Right lobe of liver (tissue), 6 donors: ENCODE data around the gene HMHB1. TPM values are rescaled to one million over a fixed set of nuclear protein-coding genes. Genes with fewer than 3 reads are reported as not detected.

Experiments used
- ATAC-seq, 4 donors: fragments of 200-7000 bp; cut with Tn5 transposase; one replicate each; pipeline ENCODE4 v1.9.1; 2020; ENCODE audit warnings: mild to moderate bottlenecking in 4 of 4, moderate library complexity in 4 of 4
- DNase-seq, 3 donors: peaks; one replicate each; pipeline ENCODE4 v3.0.0-alpha.2; 2020
- H3K27ac ChIP-seq, 3 donors: fragments of 200-600 bp; one replicate each; pipeline ENCODE4 v1.8.0; 2022
- H3K27me3 ChIP-seq, 2 donors: fragments of 200-600 bp; one replicate each; pipeline ENCODE4 v1.8.0; 2022
- H3K36me3 ChIP-seq, 4 donors: fragments of 200-600 bp; sonication (generic) in 1 of 4; one replicate each; pipeline versions ENCODE4 v1.5.1 to v1.8.0; 2017 to 2022; ENCODE audit warnings: control low read depth in 1 of 4
- H3K4me1 ChIP-seq, 4 donors: fragments of 200-600 bp; sonication (generic) in 1 of 4; one replicate each; pipeline versions ENCODE4 v1.5.1 to v1.8.0; 2017 to 2022; ENCODE audit warnings: control low read depth in 1 of 4
- H3K4me3 ChIP-seq, 3 donors: fragments of 200-600 bp; one replicate each; pipeline ENCODE4 v1.8.0; 2022
- H3K9me3 ChIP-seq, 4 donors: fragments of 200-600 bp; sonication (generic) in 1 of 4; one replicate each; pipeline versions ENCODE4 v1.5.1 to v1.8.0; 2017 to 2022; ENCODE audit warnings: control low read depth in 1 of 4
- CTCF ChIP-seq, 4 donors: fragments of 200-600 bp in 3 of 4; fragments of 450-650 bp in 1 of 4; IDR thresholded peaks; one replicate each; pipeline versions ENCODE4 v1.5.1 to v1.8.0; 2016 to 2022; ENCODE audit warnings: antibody characterized with exemption in 4 of 4, mild to moderate bottlenecking in 2 of 4
- POLR2A ChIP-seq: fragments of 450-650 bp; IDR thresholded peaks from one replicate; pipeline ENCODE4 v1.6.1; 2017; ENCODE audit warnings: antibody characterized with exemption, mild to moderate bottlenecking
- WGBS: methylation state at CpG from one replicate; pipeline ENCODE4 v1.1.6; 2018; ENCODE audit warnings: low coverage, low lambda C conversion rate; ENCODE audit not compliant: insufficient coverage; ENCODE audit errors: missing lambda C conversion rate; 5-methylcytosine and 5-hydroxymethylcytosine counted together
- intact Hi-C, 2 donors: fragments of 100-400 bp; cut with DNase I; formaldehyde crosslinking; loops; one replicate each; pipeline versions ENCODE4 v1.11.2 to v1.14.1; 2022
- total RNA-seq, 6 experiments: library from RNA; depleted of rRNA in 2 of 6; stranded (reverse); fragments of >200 nt in 2 of 6; fragmentation: NEBNext Ultra II Directional in 3 of 6; extraction: Animal tissue kit (Norgen Biotek cat#: 25700) in 3 of 6; gene quantifications; one replicate each; pipeline versions ENCODE4 v1.1.0 to v1.2.4, GENCODE V29; 2016 to 2023
- donor health status: DM: no; HTN: yes; CAD: no.
- donor health status: DM: no; HTN: no; CAD: no.
- donor health status: DM: no; HTN: no; CAD: no.
- donor health status: DM: no; HTN: yes; CAD: no.
- donor health status: DM: no; HTN: yes; CAD: no.

Gene HMHB1
- total RNA-seq, 6 experiments from 2014 or later: not detected

GRCh38 chr5:143796125-143796524 lies 15.8 kb upstream of the HMHB1 start:
- Histone ChIP-seq H3K9me3 (no peaks in the 10 kb centered on the region), H3K4me1 (no peaks in the 10 kb centered on the region), H3K4me3 (no peak overlapping the region), H3K27ac (no peak overlapping the region), H3K36me3 (no peaks in the 10 kb centered on the region), H3K27me3 (no peaks in the 10 kb centered on the region)
- TF ChIP-seq POLR2A: no peak
- no peak for TF ChIP-seq CTCF (IDR thresholded peaks at IDR 0.05)
- WGBS: 71% methylated on average over 3 of the region's 4 CpGs
- DNase-seq: no peak
- intact Hi-C loops: no loop called here
- no peak for ATAC-seq

GRCh38 chr5:143796753-143797152 lies 15.2 kb upstream of the HMHB1 start:
- ATAC-seq: peak in 2 of 4 donors; percentile 24 to 28

GRCh38 chr5:143800715-143801114 lies 11.2 kb upstream of the HMHB1 start:
- intact Hi-C loops: no loop called here
- no peaks in the 10 kb centered on the region for H3K27me3 ChIP-seq
- H3K4me1 ChIP-seq: no peaks in the 10 kb centered on the region
- no peaks in the 10 kb centered on the region for H3K36me3 ChIP-seq
- no peaks in the 10 kb centered on the region for H3K9me3 ChIP-seq
- no peak overlapping the region for H3K27ac ChIP-seq
- WGBS: 74% methylated on average over 2 of the region's 2 CpGs
- TF ChIP-seq POLR2A (no peak), CTCF (IDR thresholded peaks at IDR 0.05) (no peak)
- no peak for DNase-seq
- no peak overlapping the region for H3K4me3 ChIP-seq
- no peak for ATAC-seq

More at GRCh38 chr5:143796753-143797152, 15.2 kb upstream of the HMHB1 start:
- TF ChIP-seq POLR2A: no peak
- no peak for TF ChIP-seq CTCF (IDR thresholded peaks at IDR 0.05)
- WGBS: 79% methylated on average over 4 of the region's 5 CpGs
- no peak for DNase-seq
- intact Hi-C loops: no loop called here
- no peak overlapping the region for H3K4me3 ChIP-seq
- no peaks in the 10 kb centered on the region for H3K27me3 ChIP-seq
- H3K9me3 ChIP-seq: no peaks in the 10 kb centered on the region
- no peaks in the 10 kb centered on the region for H3K4me1 ChIP-seq
- H3K36me3 ChIP-seq: no peaks in the 10 kb centered on the region
- no peak overlapping the region for H3K27ac ChIP-seq

- H3K4me1 ChIP-seq: no peaks in the 10 kb centered on the region
- intact Hi-C loops: no loop called here
- TF ChIP-seq POLR2A (no peak), CTCF (IDR thresholded peaks at IDR 0.05) (no peak)
- H3K9me3 ChIP-seq: no peaks in the 10 kb centered on the region
- no peaks in the 10 kb centered on the region for H3K36me3 ChIP-seq
- no peaks in the 10 kb centered on the region for H3K27me3 ChIP-seq
- ATAC-seq (no peak), DNase-seq (no peak)
- H3K27ac ChIP-seq: no peak overlapping the region
- no peak overlapping the region for H3K4me3 ChIP-seq
- WGBS: 71% methylated on average over 5 of the region's 6 CpGs
Measured at GRCh38 chr5:143801252-143801939, 10.6 kb upstream of the HMHB1 start.
